GM19438 (cell line): ENCODE measurements around the gene SUPT5H.

ENCODE experiments used
- ATAC-seq: cut with Tn5 transposase; IDR thresholded peaks from one replicate; pipeline ENCODE4 v1.9.1; 2021; ENCODE audit warnings: low read depth; ENCODE audit not compliant: unreplicated experiment

SUPT5H gene

GRCh38 chr19:39423258-39424086, 21.9 kb upstream of the SUPT5H start:
- ATAC-seq = no peak

DNA sequence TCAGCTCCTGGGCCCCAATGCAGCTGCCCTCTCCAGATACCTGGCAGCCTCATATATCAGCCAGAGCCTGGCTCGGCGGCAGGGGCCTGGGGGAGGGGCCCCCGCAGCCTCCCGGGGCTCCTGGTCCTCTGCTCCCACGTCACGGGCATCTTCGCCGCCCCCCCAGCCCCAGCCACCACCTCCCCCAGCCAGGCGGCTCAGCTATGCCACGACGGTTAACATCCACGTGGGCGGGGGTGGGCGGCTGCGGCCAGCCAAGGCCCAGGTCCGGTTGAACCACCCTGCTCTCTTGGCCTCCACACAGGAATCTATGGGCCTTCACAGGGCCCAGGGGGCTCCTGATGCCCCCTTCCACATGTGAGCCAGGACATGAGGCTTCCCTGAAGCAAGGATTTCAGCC, 20.4 kb upstream of the SUPT5H start:
- no peak for ATAC-seq

GRCh38 chr19:39425744-39426143, 19.6 kb upstream of the SUPT5H start:
- ATAC-seq = no peak

GRCh38 chr19:39426170-39426569, 19.2 kb upstream of the SUPT5H start:
- ATAC-seq = no peak

- ATAC-seq = no peak
These were observed 17.7 kb upstream of the SUPT5H start for GRCh38 chr19:39427707-39428106.

DNA sequence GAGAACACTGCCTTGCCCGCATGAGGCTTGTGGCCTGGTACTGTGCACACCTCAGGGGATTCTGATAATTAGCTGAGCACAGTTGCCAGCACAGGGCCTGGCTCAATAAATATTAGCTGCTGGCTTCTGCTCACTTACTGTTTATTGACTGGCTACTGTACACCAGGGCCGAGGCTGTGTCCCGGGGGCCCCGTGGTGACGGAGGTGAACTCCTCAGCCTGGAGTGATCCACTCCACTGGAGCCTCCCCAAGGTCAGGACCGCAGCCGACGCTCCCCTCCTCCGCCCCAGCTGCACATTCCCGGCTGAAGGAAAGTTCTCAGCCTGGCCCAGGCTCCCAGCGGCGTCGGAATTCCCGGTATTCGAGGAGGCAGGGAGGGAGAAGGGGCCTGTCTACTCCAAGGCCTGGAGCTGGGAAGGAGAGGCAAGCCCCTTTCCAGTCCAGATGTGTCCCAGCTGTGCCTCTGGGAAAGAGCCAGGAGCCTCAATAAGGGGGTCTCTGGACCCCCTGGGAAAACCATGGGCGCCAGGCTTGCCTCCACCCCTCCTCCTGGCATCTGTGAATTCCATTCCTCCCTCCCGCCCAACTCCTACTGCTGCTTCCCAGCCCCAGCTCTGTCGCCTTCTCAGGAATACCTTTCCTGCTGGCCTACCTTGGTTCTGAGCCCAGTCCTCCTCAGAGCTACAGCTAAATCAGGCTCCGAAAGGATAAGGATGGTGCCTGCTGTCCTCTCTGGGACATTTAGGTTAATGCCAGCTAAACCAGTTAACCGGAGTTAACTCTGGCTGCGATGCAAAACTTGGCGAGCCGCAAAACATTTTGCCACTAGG, 16.9 kb upstream of the SUPT5H start:
- ATAC-seq = no peak

DNA sequence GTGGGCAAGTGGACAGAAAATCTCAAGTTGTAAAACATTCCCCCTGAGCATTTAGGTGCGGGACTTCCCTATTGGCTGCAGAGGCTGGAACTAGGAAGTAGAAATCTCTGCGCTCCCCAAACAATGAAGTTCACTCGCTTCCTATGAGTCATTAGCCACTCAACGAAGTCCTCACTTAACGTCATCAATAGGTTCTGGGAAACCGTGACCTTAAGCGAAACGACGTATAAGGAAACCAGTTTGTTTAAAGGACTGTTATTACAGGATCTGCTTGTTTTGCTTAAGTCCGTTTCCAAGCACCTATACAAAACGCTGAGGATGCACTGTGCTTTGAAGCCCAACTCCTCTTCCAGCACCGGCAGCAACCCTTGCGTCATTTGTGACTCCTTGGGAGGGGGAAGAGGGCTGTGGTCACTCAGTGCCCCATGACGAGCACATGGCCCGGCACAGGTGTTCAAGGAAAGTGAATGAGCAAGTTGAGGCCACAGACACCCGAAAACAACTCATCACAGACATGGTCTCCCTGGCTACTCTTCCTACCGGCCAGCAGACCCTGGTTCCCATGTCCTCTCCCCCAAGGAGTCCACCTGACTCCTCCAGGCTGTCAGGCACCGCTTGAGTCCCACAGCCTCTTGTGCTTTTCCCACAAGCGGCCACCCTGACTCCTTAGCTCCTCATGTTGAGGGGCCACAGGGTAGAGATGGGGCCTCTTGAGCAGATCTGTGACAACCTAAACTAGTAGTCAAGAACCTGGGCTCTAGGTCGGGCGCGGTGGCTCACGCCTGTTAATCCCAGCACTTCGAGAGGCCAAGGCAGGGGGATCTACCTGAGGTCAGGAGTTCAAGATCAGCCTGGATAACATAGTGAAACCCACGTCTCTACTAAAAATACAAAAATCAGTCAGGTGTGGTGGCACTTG, 14.4 kb upstream of the SUPT5H start:
- peak; percentile 50 for ATAC-seq

DNA sequence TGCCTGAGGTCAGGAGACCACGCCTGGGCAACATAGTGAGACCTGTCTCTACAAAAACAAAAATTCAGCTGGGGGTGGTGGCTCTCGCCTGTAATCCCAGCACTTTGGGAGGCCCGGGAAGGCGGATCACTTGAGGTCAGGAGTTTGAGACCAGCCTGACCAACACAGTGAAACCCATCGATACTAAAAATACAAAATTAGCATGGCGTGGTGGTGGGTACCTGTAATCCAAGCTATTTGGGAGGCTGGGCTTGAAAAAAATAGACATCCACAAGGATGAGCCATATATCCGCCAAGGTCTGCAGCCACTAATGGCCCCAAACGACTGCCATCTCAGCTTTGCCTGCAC, 12.7 kb upstream of the SUPT5H start:
- no peak for ATAC-seq

- ATAC-seq = no peak
These were observed 11.8 kb upstream of the SUPT5H start for GRCh38 chr19:39433480-39434079.

- ATAC-seq = no peak
These were observed 11.0 kb upstream of the SUPT5H start for GRCh38 chr19:39434123-39435076.

- ATAC-seq = peak; percentile 69
These were observed 9.7 kb upstream of the SUPT5H start, which contains the start of gene RPS16 for GRCh38 chr19:39435499-39436349. Gene RPS16, minus strand, starts transcription at chr19:39435949. Its CDS starts 54 bp downstream, at chr19:39435895.

- no peak for ATAC-seq
These were observed 9.0 kb upstream of the SUPT5H start for GRCh38 chr19:39436350-39436716.

GRCh38 chr19:39438270-39438934, 7.0 kb upstream of the SUPT5H start:
- ATAC-seq = no peak

- ATAC-seq = no peak
These were observed 685 bp upstream of the SUPT5H start for GRCh38 chr19:39444598-39445195.

DNA sequence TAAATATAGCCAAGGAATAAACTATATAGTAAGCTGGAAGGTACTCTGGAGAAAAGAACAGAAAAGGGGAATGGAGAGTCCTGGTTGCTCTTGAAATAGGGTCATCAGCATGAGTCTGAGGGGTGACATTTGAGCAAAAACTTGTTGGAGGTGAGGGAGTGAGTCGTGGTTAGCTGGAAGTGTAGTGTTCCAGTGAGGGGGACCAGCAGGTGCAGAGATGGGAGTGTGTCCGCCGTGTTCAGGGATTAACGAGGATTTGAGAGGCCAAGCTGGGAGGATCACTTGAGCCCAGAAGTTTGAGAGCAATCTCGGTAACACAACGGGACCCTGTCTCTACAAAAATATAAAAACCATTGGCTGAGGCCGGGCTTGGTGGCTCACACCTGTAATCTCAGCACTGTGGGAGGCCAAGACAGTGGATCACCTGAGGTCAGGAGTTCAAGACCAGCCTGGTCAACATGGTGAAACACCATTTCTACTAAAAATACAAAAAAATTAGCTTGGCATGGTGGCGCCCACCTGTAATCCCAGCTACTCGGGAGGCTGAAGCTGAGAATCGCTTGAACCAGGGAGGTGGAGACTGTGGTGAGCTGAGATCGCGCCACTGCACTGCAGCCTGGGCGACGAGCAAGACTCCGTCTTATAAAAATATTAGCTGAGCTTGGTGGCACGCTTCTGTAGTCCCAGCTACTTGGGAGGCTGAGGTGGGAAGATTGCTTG, 1.1 kb downstream of the SUPT5H start:
- no peak for ATAC-seq

- ATAC-seq = no peak
These were observed 2.9 kb downstream of the SUPT5H start for GRCh38 chr19:39448271-39448670.
